Endothelial cell of umbilical vein (primary cell): ENCODE results near the gene OR10J4. TPM values are rescaled to one million over a fixed set of nuclear protein-coding genes. Genes with fewer than 3 reads are reported as not detected.

Source experiments
- BruUV-seq: library from RNA; stranded (reverse); fragments of 400-500 nt; replicated peaks from 2 replicates; lab custom pipeline; 2021; lab: Mats Ljungman, UMichigan
- CTCF ChIA-PET: fragments of 300-600, 350-600 bp; sonication (Branson Sonifier 250); formaldehyde crosslinking; loops from one replicate; lab custom pipeline; 2021; ENCODE audit warnings: antibody characterized with exemption, inconsistent platforms; lab: Charles Lee
- POLR2A ChIA-PET: fragments of 300-600, 350-600 bp; sonication (Branson Sonifier 250); formaldehyde crosslinking; loops from one replicate; lab custom pipeline; 2021; ENCODE audit warnings: antibody characterized with exemption, inconsistent platforms; lab: Charles Lee
- DNase-seq: peaks from one replicate; pipeline ENCODE4 v3.0.0-alpha.2; 2011; ENCODE audit warnings: low read depth, low spot score
- FAIRE-seq: peaks from 2 replicates; lab custom pipeline; 2011; peaks lifted over from hg19 to GRCh38; lab: Jason Lieb, UNC
- H2AFZ ChIP-seq: 2 replicates; pipeline ENCODE4 v1.6.0; 2012; ENCODE audit warnings: low read depth, low read length, control low read depth, inconsistent platforms
- H3K27ac ChIP-seq: 2 replicates; pipeline ENCODE4 v1.5.1; 2011; ENCODE audit warnings: low read depth, mild to moderate bottlenecking, control low read depth, low read length, moderate library complexity; ENCODE audit not compliant: insufficient read depth
- H3K27me3 ChIP-seq, 2 experiments: 2 replicates each; pipeline versions ENCODE4 v1.6.0 to v1.6.1; 2011; ENCODE audit warnings: low read length in 2 of 2, mixed read lengths in 1 of 2; ENCODE audit not compliant: control insufficient read depth in 2 of 2, insufficient read depth in 2 of 2
- H3K36me3 ChIP-seq, 2 experiments: 2 replicates in 1 of 2; 3 replicates in 1 of 2; pipeline ENCODE4 v1.5.1; 2011; ENCODE audit warnings: low read length in 2 of 2, mild to moderate bottlenecking in 1 of 2, moderate library complexity in 1 of 2; ENCODE audit not compliant: control insufficient read depth in 2 of 2, insufficient read depth in 2 of 2; ENCODE audit errors: extremely low read depth in 1 of 2
- H3K4me1 ChIP-seq: 3 replicates; pipeline ENCODE4 v1.5.1; 2011; ENCODE audit warnings: mild to moderate bottlenecking, low read length; ENCODE audit not compliant: control insufficient read depth, insufficient read depth; ENCODE audit errors: extremely low read depth
- H3K4me2 ChIP-seq: 2 replicates; pipeline ENCODE4 v1.6.1; 2011; ENCODE audit warnings: low read length, control low read depth, mixed read lengths; ENCODE audit not compliant: insufficient read depth
- H3K4me3 ChIP-seq, 3 experiments: fragments of 200-600 bp in 1 of 3; sonication (generic), shearing (Covaris generic) in 1 of 3; replicated peaks in 1 of 3; 2 replicates each; pipeline ENCODE4 v1.5.1; 2011 to 2016; ENCODE audit warnings: control low read depth in 3 of 3, low read length in 3 of 3, mild to moderate bottlenecking in 2 of 3, inconsistent platforms in 1 of 3, low read depth in 1 of 3, moderate library complexity in 1 of 3; ENCODE audit not compliant: insufficient read depth in 1 of 3
- H3K79me2 ChIP-seq: 2 replicates; pipeline ENCODE4 v1.6.0; 2012; ENCODE audit warnings: low read length, inconsistent platforms; ENCODE audit not compliant: control insufficient read depth, insufficient read depth
- H3K9ac ChIP-seq: replicated peaks from 2 replicates; pipeline ENCODE3; 2011; ENCODE audit warnings: low read length, control low read depth; ENCODE audit not compliant: insufficient read depth; ENCODE audit errors: extremely low read depth
- H3K9me1 ChIP-seq: replicated peaks from 3 replicates; pipeline ENCODE4 v1.6.0; 2011; ENCODE audit warnings: mild to moderate bottlenecking, low read length; ENCODE audit not compliant: control insufficient read depth, insufficient read depth; ENCODE audit errors: extremely low read depth
- H3K9me3 ChIP-seq: replicated peaks from 2 replicates; pipeline ENCODE4 v1.5.1; 2012; ENCODE audit warnings: low read length, inconsistent platforms; ENCODE audit not compliant: control insufficient read depth, insufficient read depth
- H4K20me1 ChIP-seq: replicated peaks from 2 replicates; pipeline ENCODE3; 2011; ENCODE audit warnings: mild to moderate bottlenecking, low read length; ENCODE audit not compliant: control insufficient read depth, insufficient read depth; ENCODE audit errors: extremely low read depth
- CTCF ChIP-seq, 2 donors: IDR thresholded peaks; 1 replicate in 1 of 2; 2 replicates in 1 of 2; pipeline ENCODE4 v1.5.1; 2011; ENCODE audit warnings: low read length in 2 of 2, mild to moderate bottlenecking in 2 of 2, moderate library complexity in 2 of 2, control low read depth in 1 of 2, inconsistent platforms in 1 of 2, low read depth in 1 of 2; ENCODE audit not compliant: insufficient read depth in 1 of 2; ENCODE audit errors: extremely low read depth in 1 of 2
- EZH2 ChIP-seq: IDR thresholded peaks from 2 replicates; pipeline ENCODE4 v1.6.1; 2012; ENCODE audit warnings: borderline replicate concordance, low read depth, mild to moderate bottlenecking, moderate library complexity, low read length, inconsistent platforms; ENCODE audit not compliant: severe bottlenecking
- FOS ChIP-seq: IDR thresholded peaks from 2 replicates; pipeline ENCODE4 v1.6.1; 2011; ENCODE audit warnings: mild to moderate bottlenecking, low read length, moderate library complexity, borderline replicate concordance; ENCODE audit not compliant: insufficient read depth
- GATA2 ChIP-seq: IDR thresholded peaks from 2 replicates; pipeline ENCODE4 v1.7.0; 2011; ENCODE audit warnings: low read depth, mild to moderate bottlenecking, moderate library complexity, mixed read lengths, low read length; ENCODE audit not compliant: insufficient read length, insufficient read depth
- JUN ChIP-seq: IDR thresholded peaks from 2 replicates; pipeline ENCODE4 v1.6.1; 2011; ENCODE audit warnings: borderline replicate concordance, low read depth; ENCODE audit not compliant: insufficient read length, insufficient read depth
- MAX ChIP-seq: IDR thresholded peaks from 2 replicates; pipeline ENCODE4 v1.6.1; 2011; ENCODE audit not compliant: insufficient read depth, insufficient read length
- MYC ChIP-seq: IDR thresholded peaks from one replicate; pipeline ENCODE4 v1.6.1; 2011; ENCODE audit warnings: mild to moderate bottlenecking, low read depth, low read length
- POLR2A ChIP-seq: IDR thresholded peaks from 2 replicates; pipeline ENCODE4 v1.6.1; 2012; ENCODE audit warnings: low read depth, mild to moderate bottlenecking, control low read depth, low read length
- POLR2AphosphoS5 ChIP-seq: IDR thresholded peaks from 2 replicates; pipeline ENCODE4 v1.6.1; 2012; ENCODE audit warnings: low read depth, mild to moderate bottlenecking, control low read depth, low read length, moderate library complexity; ENCODE audit not compliant: insufficient read depth
- dilution Hi-C: fragments of 300-500 bp; cut with MboI; formaldehyde crosslinking; loops from one replicate; pipeline ENCODE4 v1.15.0; 2019; ENCODE audit warnings: low sequenced_read_pairs; ENCODE audit not compliant: extremely low pct_ligation_motif_present
- intact Hi-C: fragments of 100-400 bp; cut with micrococcal nuclease; formaldehyde crosslinking; loops from one replicate; pipeline ENCODE4 v1.10.0; 2022
- polyA plus RNA-seq, 4 experiments: library from polyadenylated mRNA; depleted of rRNA in 3 of 4; stranded (reverse) in 3 of 4; unstranded in 1 of 4; fragments of >200 nt; gene quantifications; 2 replicates each; pipeline versions ENCODE4 v1.2.1 to v1.2.3, GENCODE V29; 2011 to 2012; ENCODE audit warnings: missing spikeins in 1 of 4
- total RNA-seq: library from RNA; stranded (reverse); gene quantifications from 2 replicates; pipeline ENCODE4 v1.2.3, GENCODE V29; 2021

The OR10J4 gene
- total and polyA plus RNA-seq, 2 donors (not counting 3 experiments of a cell fraction or from before 2014, with no cell fraction given) = not detected

DNA sequence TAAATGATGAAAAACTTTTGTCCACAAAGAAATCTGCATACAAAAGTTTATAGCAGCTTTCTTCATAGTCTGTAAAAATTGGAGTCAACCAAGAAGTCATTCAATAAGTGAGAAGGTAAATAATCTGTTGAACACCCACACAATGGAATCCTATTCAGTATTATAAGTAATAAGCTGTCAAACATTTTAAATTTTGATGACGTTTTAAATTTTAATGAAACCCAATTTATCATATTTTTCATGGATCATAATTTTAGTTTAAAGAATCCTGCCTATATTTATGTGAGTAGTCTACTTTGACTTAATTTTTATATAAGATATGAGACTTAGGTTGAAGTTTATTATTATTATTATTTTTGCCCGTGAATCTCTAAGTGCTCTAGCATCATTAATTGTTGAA lies 27.5 kb downstream of the OR10J4 start:
- DNase-seq (no peak), FAIRE-seq (peak; percentile 46)
- Histone ChIP-seq H2AFZ (no peak overlapping the region), H3K27me3 (no peaks in the 10 kb centered on the region), H3K27ac (no peak overlapping the region), H3K9me3 (no peaks in the 10 kb centered on the region), H3K9me1 (no peaks in the 10 kb centered on the region), H3K36me3 (no peaks in the 10 kb centered on the region), H4K20me1 (no peaks in the 10 kb centered on the region), H3K4me2 (no peak overlapping the region), H3K4me3 (no peak overlapping the region), H3K79me2 (no peaks in the 10 kb centered on the region), H3K4me1 (no peaks in the 10 kb centered on the region), H3K9ac (no peak overlapping the region)
- no TSS peak for BruUV-seq
- POLR2A ChIA-PET = no interaction called here
- CTCF ChIA-PET = no interaction called here
- dilution Hi-C loops (no loop called here), intact Hi-C loops (no loop called here)
- TF ChIP-seq CTCF (IDR thresholded peaks at IDR 0.05; ENCODE audit: extremely low read depth in 1 of 2, insufficient read depth in 1 of 2, low read depth in 1 of 2, low read length in 2 of 2) (no peak), POLR2AphosphoS5 (no peak), POLR2A (no peak), MAX (no peak), MYC (no peak), JUN (no peak), FOS (no peak), EZH2 (no peak), GATA2 (no peak)
